ENCODE data around the gene DDOST.

DNA sequence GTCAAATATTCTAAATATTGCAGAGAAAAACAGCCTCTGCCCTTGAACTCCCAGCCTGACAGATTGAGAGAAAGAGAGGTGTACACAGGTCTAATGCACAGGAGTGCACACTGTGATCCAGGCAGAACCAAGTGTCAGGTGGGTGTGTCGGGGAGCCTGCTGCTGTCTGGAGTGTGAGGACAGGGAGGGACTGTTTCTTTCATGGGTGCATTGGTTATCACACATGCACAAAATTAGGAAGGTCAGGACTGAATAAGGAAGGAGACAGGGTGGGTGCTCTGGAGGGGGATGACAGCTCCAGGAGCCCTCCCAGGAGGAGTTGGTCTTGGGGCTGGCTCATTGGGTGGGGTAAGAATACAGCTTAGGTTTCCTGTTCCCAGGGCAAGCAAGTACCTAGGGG, 41.2 kb downstream of the DDOST start:
- TF ChIP-seq, protein P1, sequence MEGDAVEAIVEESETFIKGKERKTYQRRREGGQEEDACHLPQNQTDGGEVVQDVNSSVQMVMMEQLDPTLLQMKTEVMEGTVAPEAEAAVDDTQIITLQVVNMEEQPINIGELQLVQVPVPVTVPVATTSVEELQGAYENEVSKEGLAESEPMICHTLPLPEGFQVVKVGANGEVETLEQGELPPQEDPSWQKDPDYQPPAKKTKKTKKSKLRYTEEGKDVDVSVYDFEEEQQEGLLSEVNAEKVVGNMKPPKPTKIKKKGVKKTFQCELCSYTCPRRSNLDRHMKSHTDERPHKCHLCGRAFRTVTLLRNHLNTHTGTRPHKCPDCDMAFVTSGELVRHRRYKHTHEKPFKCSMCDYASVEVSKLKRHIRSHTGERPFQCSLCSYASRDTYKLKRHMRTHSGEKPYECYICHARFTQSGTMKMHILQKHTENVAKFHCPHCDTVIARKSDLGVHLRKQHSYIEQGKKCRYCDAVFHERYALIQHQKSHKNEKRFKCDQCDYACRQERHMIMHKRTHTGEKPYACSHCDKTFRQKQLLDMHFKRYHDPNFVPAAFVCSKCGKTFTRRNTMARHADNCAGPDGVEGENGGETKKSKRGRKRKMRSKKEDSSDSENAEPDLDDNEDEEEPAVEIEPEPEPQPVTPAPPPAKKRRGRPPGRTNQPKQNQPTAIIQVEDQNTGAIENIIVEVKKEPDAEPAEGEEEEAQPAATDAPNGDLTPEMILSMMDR (optimal IDR thresholded peaks at IDR 0.05 in 1 of 3, IDR thresholded peaks at IDR 0.05 in 1 of 3, conservative IDR thresholded peaks at IDR 0.05 in 1 of 3; ENCODE audit: extremely low read depth in 1 of 3, insufficient read depth in 2 of 3, low read length in 3 of 3): no peak
- TF ChIP-seq EZH2 (IDR thresholded peaks at IDR 0.05; ENCODE audit: low read length): no peak

Data from keratinocyte (primary cell).